Stimulated activated CD4-positive, alpha-beta T cell treated with anti-CD3 and anti-CD28 coated beads, Interleukin-1b, Interleukin-23, amount 100 ng/mL, for 1 hour (primary cell): ENCODE results near the gene CHRNA9.
"Not testable (repeated sequence)": the region's sequence is repeated elsewhere in the genome, so short reads cannot be mapped to it uniquely, and the experiment has no call there.

Source experiments
- DNase-seq, 2 donors: peaks; one replicate each; pipeline ENCODE4 v3.0.0-alpha.2; 2020; ENCODE audit warnings: low read depth in 2 of 2

CHRNA9 gene

GRCh38 chr4:40379248-40379647 is 44.1 kb downstream of the CHRNA9 start:
- no peak for DNase-seq

GRCh38 chr4:40380647-40381046 is 45.5 kb downstream of the CHRNA9 start:
- no peak for DNase-seq

GRCh38 chr4:40388239-40388638 is 53.1 kb downstream of the CHRNA9 start:
- DNase-seq: no peak

GRCh38 chr4:40389986-40390385 is 54.9 kb downstream of the CHRNA9 start:
- DNase-seq: no peak

GRCh38 chr4:40392241-40392640 is 57.1 kb downstream of the CHRNA9 start:
- DNase-seq: not testable (repeated sequence)

GRCh38 chr4:40394236-40394635 is 59.1 kb downstream of the CHRNA9 start:
- DNase-seq: no peak

GRCh38 chr4:40395166-40395900 is 60.2 kb downstream of the CHRNA9 start:
- DNase-seq: no peak

- no peak for DNase-seq
Observed at GRCh38 chr4:40395908-40396793, 61.0 kb downstream of the CHRNA9 start.

GRCh38 chr4:40399578-40399977 is 64.4 kb downstream of the CHRNA9 start:
- DNase-seq: no peak

- no peak for DNase-seq
Observed at GRCh38 chr4:40401096-40401495, 66.0 kb downstream of the CHRNA9 start.

GRCh38 chr4:40401631-40402030 is 66.5 kb downstream of the CHRNA9 start:
- no peak for DNase-seq

GRCh38 chr4:40402556-40402955 is 67.4 kb downstream of the CHRNA9 start:
- DNase-seq: no peak

- DNase-seq: no peak
Observed at GRCh38 chr4:40403081-40403480, 67.9 kb downstream of the CHRNA9 start.
